Uterus (tissue), 2 donors: Measurements from ENCODE around the gene PSMB7.

Source experiments
- POLR2A ChIP-seq, 2 donors: fragments of 450-650 bp; IDR thresholded peaks; one replicate each; pipeline ENCODE4 v1.6.1; 2016; ENCODE audit warnings: antibody characterized with exemption in 2 of 2, mild to moderate bottlenecking in 1 of 2, moderate library complexity in 1 of 2
- TF ChIP-seq, protein P1 (sequence below), 4 experiments: fragments of 200-600 bp in 2 of 4; fragments of 450-650 bp in 2 of 4; sonication (generic) in 2 of 4; IDR thresholded peaks; one replicate each; pipeline ENCODE4 v1.5.1; 2016 to 2019; ENCODE audit warnings: antibody characterized with exemption in 4 of 4, mild to moderate bottlenecking in 2 of 4, moderate library complexity in 1 of 4

DNA sequence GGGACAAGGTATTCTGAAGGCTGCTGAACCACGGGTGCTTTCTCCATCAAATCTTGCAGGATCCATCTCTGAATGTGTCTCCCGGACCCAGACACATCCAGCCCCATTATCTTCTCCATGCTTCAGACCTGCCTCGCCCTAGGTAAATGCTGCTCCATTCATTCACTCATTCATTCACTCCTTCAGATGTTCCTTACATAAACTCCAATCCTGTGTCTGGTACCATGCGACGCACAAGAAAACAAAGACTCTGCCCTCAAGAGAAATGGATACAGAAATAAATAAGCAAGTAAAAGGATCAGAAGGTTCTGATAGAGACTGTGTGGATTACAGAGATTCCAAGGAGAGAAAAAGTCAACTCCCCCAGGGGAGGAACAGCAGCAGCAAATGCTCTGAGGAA, 7.9 kb upstream of the PSMB7 start:
- TF ChIP-seq, protein P1, sequence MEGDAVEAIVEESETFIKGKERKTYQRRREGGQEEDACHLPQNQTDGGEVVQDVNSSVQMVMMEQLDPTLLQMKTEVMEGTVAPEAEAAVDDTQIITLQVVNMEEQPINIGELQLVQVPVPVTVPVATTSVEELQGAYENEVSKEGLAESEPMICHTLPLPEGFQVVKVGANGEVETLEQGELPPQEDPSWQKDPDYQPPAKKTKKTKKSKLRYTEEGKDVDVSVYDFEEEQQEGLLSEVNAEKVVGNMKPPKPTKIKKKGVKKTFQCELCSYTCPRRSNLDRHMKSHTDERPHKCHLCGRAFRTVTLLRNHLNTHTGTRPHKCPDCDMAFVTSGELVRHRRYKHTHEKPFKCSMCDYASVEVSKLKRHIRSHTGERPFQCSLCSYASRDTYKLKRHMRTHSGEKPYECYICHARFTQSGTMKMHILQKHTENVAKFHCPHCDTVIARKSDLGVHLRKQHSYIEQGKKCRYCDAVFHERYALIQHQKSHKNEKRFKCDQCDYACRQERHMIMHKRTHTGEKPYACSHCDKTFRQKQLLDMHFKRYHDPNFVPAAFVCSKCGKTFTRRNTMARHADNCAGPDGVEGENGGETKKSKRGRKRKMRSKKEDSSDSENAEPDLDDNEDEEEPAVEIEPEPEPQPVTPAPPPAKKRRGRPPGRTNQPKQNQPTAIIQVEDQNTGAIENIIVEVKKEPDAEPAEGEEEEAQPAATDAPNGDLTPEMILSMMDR (IDR thresholded peaks at IDR 0.05): no peak
- no peak for TF ChIP-seq POLR2A (IDR thresholded peaks at IDR 0.05)
